ENCODE data around the gene LAG3.
"Not testable (repeated sequence)": the region's sequence is repeated elsewhere in the genome, so short reads cannot be mapped to it uniquely, and the experiment has no call there.

LAG3 gene

DNA sequence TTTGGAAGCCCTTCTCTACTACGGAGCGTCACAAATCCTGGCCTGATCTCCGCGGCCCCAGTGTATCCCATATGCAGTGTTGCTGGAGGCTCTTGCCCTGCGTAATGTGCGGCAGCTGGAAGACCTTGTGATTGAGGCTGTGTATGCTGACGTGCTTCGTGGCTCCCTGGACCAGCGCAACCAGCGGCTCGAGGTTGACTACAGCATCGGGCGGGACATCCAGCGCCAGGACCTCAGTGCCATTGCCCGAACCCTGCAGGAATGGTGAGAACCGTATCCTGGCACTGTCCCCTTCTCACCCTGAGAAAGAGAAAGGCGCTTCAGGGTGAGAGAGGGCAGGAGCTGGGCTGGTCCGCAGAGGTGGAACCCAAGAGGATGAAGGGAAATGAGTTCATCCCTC is 43.1 kb upstream of the LAG3 start:
- no peaks in the 10 kb centered on the region for H3K27me3 ChIP-seq (replicated peaks)
- in situ Hi-C loops (cut with HindIII; ENCODE audit: low pct_ligation_motif_present, low sequenced_read_pairs): no loop called here
- peaks cover 44% of the 10 kb centered on the region for H3K36me3 ChIP-seq (replicated peaks)
- no peak overlapping the region for H3K4me3 ChIP-seq (ENCODE audit: low read depth, low read length)
- TF ChIP-seq, protein P1, sequence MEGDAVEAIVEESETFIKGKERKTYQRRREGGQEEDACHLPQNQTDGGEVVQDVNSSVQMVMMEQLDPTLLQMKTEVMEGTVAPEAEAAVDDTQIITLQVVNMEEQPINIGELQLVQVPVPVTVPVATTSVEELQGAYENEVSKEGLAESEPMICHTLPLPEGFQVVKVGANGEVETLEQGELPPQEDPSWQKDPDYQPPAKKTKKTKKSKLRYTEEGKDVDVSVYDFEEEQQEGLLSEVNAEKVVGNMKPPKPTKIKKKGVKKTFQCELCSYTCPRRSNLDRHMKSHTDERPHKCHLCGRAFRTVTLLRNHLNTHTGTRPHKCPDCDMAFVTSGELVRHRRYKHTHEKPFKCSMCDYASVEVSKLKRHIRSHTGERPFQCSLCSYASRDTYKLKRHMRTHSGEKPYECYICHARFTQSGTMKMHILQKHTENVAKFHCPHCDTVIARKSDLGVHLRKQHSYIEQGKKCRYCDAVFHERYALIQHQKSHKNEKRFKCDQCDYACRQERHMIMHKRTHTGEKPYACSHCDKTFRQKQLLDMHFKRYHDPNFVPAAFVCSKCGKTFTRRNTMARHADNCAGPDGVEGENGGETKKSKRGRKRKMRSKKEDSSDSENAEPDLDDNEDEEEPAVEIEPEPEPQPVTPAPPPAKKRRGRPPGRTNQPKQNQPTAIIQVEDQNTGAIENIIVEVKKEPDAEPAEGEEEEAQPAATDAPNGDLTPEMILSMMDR (IDR thresholded peaks at IDR 0.05; ENCODE audit: low read depth, low read length, missing control alignments): no peak
- no peak overlapping the region for H3K27ac ChIP-seq
- no peak for DNase-seq

DNA sequence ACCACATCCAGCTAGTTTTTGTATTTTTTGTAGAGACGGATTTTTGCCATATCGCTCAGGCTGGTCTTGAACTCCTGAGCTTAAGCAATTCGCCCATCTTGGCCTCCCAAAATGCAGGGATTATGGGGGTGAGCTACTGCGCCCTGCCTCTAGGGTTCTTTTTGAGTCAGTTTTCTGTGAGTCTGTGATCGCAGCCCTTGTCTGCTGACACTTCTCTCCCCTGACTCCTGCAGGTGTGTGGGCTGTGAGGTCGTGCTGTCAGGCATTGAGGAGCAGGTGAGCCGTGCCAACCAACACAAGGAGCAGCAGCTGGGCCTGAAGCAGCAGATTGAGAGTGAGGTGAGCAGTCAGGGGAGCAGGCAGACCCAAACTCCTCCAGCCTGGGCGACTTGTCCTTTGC is 42.2 kb upstream of the LAG3 start:
- no peak overlapping the region for H3K4me3 ChIP-seq (ENCODE audit: low read depth, low read length)
- H3K36me3 ChIP-seq (replicated peaks): peaks cover 44% of the 10 kb centered on the region
- TF ChIP-seq, protein P1 (IDR thresholded peaks at IDR 0.05; ENCODE audit: low read depth, low read length, missing control alignments): peak; percentile 11
- H3K27ac ChIP-seq: no peak overlapping the region
- H3K27me3 ChIP-seq (replicated peaks): no peaks in the 10 kb centered on the region
- in situ Hi-C loops (cut with HindIII; ENCODE audit: low pct_ligation_motif_present, low sequenced_read_pairs): no loop called here
- no peak for DNase-seq

DNA sequence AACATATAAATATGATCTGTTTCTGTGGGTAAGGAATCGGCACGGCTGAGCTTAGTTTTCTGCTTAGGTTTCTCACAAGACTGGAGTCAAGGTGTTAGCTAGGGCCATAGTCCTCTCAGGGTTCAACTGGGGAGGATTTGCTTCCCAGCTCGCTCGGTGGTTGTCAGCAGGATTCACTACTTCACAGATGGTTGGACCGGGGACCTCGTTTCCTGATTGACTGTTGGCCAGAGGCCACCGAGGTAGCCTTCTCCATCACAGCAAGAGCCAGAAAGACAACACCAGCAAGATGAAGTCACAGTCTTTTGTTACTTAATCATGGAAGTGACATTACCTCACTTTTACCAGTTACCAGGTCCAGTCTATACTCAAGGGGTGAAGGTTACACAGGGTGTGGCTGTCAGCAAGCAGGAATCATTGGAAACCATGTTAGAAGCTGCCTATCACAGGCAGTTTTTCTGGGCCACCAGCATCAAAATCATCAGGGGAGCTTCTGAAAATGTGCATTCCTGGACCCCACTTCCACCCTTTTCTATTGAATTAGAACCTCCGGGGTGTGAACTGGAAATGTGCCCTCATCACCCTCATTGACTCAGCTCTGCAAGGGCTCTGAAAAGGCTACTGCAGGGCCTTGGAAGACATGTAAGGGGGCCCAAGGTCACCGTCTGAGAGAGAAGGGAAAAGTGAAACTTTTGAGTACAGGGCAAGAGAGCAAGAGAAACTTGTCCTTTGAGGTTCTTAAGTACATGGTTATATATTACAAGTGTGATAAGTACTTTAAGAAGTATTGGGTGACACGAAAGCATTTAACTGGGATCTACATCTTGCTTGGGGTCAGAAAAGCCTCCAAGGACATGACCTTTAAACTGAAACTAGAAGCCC is 37.6 kb upstream of the LAG3 start:
- no peak overlapping the region for H3K4me3 ChIP-seq (ENCODE audit: low read depth, low read length)
- TF ChIP-seq, protein P1 (IDR thresholded peaks at IDR 0.05; ENCODE audit: low read depth, low read length, missing control alignments): no peak
- peaks cover 21% of the 10 kb centered on the region for H3K36me3 ChIP-seq (replicated peaks)
- H3K27me3 ChIP-seq (replicated peaks): no peaks in the 10 kb centered on the region
- no peak for DNase-seq
- no peak overlapping the region for H3K27ac ChIP-seq
- in situ Hi-C loops (cut with HindIII; ENCODE audit: low pct_ligation_motif_present, low sequenced_read_pairs): no loop called here

DNA sequence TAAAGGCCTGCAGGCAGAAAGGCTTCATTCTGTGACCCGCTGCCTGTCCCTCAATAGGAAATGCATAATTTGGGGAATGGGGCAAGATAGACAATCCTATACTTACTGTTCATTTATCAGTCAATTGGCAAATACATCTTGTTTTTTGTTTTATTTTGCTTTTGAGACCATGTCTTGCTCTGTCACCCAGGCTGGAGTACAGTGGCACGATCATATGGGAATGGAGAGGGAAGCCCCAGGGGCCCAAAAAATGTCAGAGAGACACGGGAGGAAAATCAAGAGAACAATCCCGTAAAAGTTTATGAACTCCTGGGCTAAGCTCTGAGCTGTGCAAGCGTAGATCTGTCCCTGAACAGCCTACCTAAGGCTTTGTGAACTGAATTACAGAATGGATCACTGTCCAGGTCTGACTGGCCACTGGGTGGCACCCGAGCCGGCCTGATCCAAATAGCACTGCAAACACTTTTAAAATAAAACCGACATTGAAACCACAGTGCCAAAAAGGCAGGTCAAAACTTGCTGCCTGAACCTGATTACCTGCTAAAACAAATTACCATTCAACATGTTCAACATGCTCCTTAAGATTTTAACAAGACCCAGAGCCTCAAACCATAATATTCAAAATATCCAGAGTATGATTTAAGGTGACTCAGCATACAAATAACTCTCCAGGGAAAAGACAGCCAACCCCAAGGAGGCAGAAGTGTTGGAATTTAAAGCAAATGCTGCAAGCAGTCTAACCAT is 36.7 kb upstream of the LAG3 start:
- peak overlapping the region; percentile 64 for H3K27ac ChIP-seq
- in situ Hi-C loops (cut with HindIII; ENCODE audit: low pct_ligation_motif_present, low sequenced_read_pairs): no loop called here
- H3K27me3 ChIP-seq (replicated peaks): no peaks in the 10 kb centered on the region
- TF ChIP-seq, protein P1 (IDR thresholded peaks at IDR 0.05; ENCODE audit: low read depth, low read length, missing control alignments): peak; percentile 87
- DNase-seq: peak; percentile 62
- H3K4me3 ChIP-seq (ENCODE audit: low read depth, low read length): no peak overlapping the region
- peaks cover 12% of the 10 kb centered on the region for H3K36me3 ChIP-seq (replicated peaks)

DNA sequence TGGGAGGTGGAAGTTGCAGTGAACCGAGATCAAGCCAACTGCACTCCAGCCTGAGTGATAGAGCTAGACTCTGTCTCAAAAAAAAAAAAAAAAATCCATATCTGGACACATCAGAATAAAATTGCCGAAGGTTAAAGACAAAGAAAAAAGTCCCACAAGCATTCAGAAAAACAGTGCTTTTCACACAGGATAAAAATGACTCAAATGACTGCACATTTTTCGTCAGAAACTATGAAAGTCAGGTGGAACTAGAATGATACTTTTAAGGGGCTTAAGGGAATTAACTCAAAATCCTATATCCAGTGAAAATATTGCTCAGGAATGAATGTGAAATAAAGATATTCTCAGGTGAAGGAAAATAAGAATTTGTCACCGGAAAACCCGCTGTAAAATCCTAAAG is 35.6 kb upstream of the LAG3 start:
- in situ Hi-C loops (cut with HindIII; ENCODE audit: low pct_ligation_motif_present, low sequenced_read_pairs): no loop called here
- no peak overlapping the region for H3K27ac ChIP-seq

DNA sequence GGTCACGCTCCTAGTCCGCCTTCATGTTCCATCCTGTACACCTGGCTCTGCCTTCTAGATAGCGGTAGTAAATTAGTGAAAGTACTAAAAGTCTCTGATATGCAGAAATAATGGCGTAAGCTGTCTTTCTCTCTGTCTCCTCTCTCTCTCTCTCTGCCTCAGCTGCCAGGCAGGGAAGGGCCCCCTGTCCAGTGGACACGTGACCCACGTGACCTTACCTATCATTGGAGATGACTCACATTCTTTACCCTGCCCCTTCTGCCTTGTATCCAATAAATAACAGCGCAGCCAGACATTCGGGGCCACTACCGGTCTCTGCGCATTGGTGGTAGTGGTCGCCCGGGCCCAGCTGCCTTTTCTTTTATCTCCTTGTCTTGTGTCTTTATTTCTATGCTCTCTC is 30.2 kb upstream of the LAG3 start:
- H3K27ac ChIP-seq; H3K4me3 ChIP-seq (ENCODE audit: low read depth, low read length); in situ Hi-C loops (cut with HindIII; ENCODE audit: low pct_ligation_motif_present, low sequenced_read_pairs); H3K36me3 ChIP-seq (replicated peaks); DNase-seq; H3K27me3 ChIP-seq (replicated peaks): not testable (repeated sequence)

More for the DNA sequence above, 35.6 kb upstream of the LAG3 start:
- no peak for DNase-seq
- TF ChIP-seq, protein P1 (IDR thresholded peaks at IDR 0.05; ENCODE audit: low read depth, low read length, missing control alignments): no peak
- Histone ChIP-seq H3K36me3 (replicated peaks) (peaks cover 3% of the 10 kb centered on the region), H3K27me3 (replicated peaks) (no peaks in the 10 kb centered on the region), H3K4me3 (ENCODE audit: low read depth, low read length) (no peak overlapping the region)
